SK-N-SH (cell line): ENCODE data around the gene PDE8A.

Source experiments
- EZH2phosphoT487 ChIP-seq: fragments of 200-600 bp; sonication (generic); IDR thresholded peaks from 2 replicates; pipeline ENCODE4 v1.6.1; 2017; ENCODE audit warnings: low read depth, mixed run types, mild to moderate bottlenecking, antibody characterized with exemption, moderate library complexity, borderline replicate concordance
- FOSL2 ChIP-seq: IDR thresholded peaks from 2 replicates; pipeline ENCODE4 v1.4.0; 2012; ENCODE audit warnings: low read depth, mild to moderate bottlenecking, moderate library complexity, borderline replicate concordance
- GABPA ChIP-seq: IDR thresholded peaks from 2 replicates; pipeline ENCODE4 v1.4.0; 2012; ENCODE audit warnings: low read depth, mild to moderate bottlenecking
- JUND ChIP-seq: IDR thresholded peaks from 2 replicates; pipeline ENCODE4 v1.4.0; 2012
- NRF1 ChIP-seq: IDR thresholded peaks from 2 replicates; pipeline ENCODE4 v1.6.1; 2012; ENCODE audit warnings: low read depth, mild to moderate bottlenecking, low read length
- POLR2AphosphoS5 ChIP-seq: IDR thresholded peaks from 2 replicates; pipeline ENCODE4 v1.6.1; 2012; ENCODE audit warnings: low read depth, low read length
- RAD21 ChIP-seq: IDR thresholded peaks from 2 replicates; pipeline ENCODE4 v1.6.1; 2012; ENCODE audit warnings: mild to moderate bottlenecking, low read length
- SIN3A ChIP-seq: IDR thresholded peaks from 2 replicates; pipeline ENCODE4 v1.6.1; 2012; ENCODE audit warnings: low read depth, mild to moderate bottlenecking, low read length, moderate library complexity, borderline replicate concordance
- TAF1 ChIP-seq: IDR thresholded peaks from 2 replicates; pipeline ENCODE4 v1.6.1; 2012; ENCODE audit warnings: low read depth, mild to moderate bottlenecking, low read length, moderate library complexity, borderline replicate concordance
- TEAD4 ChIP-seq: IDR thresholded peaks from 2 replicates; pipeline ENCODE4 v1.4.0; 2012; ENCODE audit warnings: mild to moderate bottlenecking, borderline replicate concordance; ENCODE audit not compliant: insufficient read depth
- YY1 ChIP-seq: IDR thresholded peaks from 2 replicates; pipeline ENCODE4 v1.4.0; 2012; ENCODE audit warnings: low read depth, mild to moderate bottlenecking
- TF ChIP-seq, protein P1 (sequence below): fragments of 200-600 bp; sonication (generic); IDR thresholded peaks from 2 replicates; pipeline ENCODE4 v1.6.1; 2017; ENCODE audit warnings: antibody characterized with exemption, mild to moderate bottlenecking, moderate library complexity
- TF ChIP-seq, protein P2 (sequence below): IDR thresholded peaks from 2 replicates; pipeline ENCODE4 v1.6.1; 2012; ENCODE audit warnings: mild to moderate bottlenecking, low read depth, low read length, moderate library complexity

- TF ChIP-seq NRF1 (no peak), SIN3A (no peak), POLR2AphosphoS5 (no peak), RAD21 (no peak), FOSL2 (no peak), EZH2phosphoT487 (no peak), GABPA (no peak), TEAD4 (no peak), TAF1 (no peak), JUND (no peak), YY1 (no peak)
- TF ChIP-seq, protein P1, sequence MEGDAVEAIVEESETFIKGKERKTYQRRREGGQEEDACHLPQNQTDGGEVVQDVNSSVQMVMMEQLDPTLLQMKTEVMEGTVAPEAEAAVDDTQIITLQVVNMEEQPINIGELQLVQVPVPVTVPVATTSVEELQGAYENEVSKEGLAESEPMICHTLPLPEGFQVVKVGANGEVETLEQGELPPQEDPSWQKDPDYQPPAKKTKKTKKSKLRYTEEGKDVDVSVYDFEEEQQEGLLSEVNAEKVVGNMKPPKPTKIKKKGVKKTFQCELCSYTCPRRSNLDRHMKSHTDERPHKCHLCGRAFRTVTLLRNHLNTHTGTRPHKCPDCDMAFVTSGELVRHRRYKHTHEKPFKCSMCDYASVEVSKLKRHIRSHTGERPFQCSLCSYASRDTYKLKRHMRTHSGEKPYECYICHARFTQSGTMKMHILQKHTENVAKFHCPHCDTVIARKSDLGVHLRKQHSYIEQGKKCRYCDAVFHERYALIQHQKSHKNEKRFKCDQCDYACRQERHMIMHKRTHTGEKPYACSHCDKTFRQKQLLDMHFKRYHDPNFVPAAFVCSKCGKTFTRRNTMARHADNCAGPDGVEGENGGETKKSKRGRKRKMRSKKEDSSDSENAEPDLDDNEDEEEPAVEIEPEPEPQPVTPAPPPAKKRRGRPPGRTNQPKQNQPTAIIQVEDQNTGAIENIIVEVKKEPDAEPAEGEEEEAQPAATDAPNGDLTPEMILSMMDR = no peak
- TF ChIP-seq, protein P2, sequence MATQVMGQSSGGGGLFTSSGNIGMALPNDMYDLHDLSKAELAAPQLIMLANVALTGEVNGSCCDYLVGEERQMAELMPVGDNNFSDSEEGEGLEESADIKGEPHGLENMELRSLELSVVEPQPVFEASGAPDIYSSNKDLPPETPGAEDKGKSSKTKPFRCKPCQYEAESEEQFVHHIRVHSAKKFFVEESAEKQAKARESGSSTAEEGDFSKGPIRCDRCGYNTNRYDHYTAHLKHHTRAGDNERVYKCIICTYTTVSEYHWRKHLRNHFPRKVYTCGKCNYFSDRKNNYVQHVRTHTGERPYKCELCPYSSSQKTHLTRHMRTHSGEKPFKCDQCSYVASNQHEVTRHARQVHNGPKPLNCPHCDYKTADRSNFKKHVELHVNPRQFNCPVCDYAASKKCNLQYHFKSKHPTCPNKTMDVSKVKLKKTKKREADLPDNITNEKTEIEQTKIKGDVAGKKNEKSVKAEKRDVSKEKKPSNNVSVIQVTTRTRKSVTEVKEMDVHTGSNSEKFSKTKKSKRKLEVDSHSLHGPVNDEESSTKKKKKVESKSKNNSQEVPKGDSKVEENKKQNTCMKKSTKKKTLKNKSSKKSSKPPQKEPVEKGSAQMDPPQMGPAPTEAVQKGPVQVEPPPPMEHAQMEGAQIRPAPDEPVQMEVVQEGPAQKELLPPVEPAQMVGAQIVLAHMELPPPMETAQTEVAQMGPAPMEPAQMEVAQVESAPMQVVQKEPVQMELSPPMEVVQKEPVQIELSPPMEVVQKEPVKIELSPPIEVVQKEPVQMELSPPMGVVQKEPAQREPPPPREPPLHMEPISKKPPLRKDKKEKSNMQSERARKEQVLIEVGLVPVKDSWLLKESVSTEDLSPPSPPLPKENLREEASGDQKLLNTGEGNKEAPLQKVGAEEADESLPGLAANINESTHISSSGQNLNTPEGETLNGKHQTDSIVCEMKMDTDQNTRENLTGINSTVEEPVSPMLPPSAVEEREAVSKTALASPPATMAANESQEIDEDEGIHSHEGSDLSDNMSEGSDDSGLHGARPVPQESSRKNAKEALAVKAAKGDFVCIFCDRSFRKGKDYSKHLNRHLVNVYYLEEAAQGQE = no peak
Observed at GRCh38 chr15:85035980-85036379, 54.3 kb downstream of the PDE8A start.
